Measurements from ENCODE around the gene SERPINA5. TPM values are rescaled to one million over a fixed set of nuclear protein-coding genes. Genes with fewer than 3 reads are reported as not detected.

The SERPINA5 gene
- total and polyA plus RNA-seq, 4 experiments from 2014 or later = not detected

GRCh38 chr14:94621358-94622134, 40.3 kb downstream of the SERPINA5 start:
- Histone ChIP-seq H3K4me1 (ENCODE audit: insufficient read depth, low read length) (no peaks in the 10 kb centered on the region), H3K36me3 (ENCODE audit: insufficient read depth, low read length) (no peaks in the 10 kb centered on the region), H3K27me3 (ENCODE audit: insufficient read depth, low read length) (no peaks in the 10 kb centered on the region), H3K4me3 (ENCODE audit: low read length in 2 of 2) (no peak overlapping the region), H3K27ac (ENCODE audit: low read depth, low read length) (no peak overlapping the region), H3K9me3 (ENCODE audit: control insufficient read depth in 1 of 2, low read length in 2 of 2) (peaks cover 0 to 6% of the 10 kb centered on the region in 2 donors)
- intact Hi-C loops (cut with micrococcal nuclease) = no loop called here
- POLR2A ChIA-PET (ENCODE audit: partially characterized antibody) = no interaction called here
- Mint-ChIP-seq H3K27ac (no peak overlapping the region), H3K4me1 (no peaks in the 10 kb centered on the region), H3K9me3 (peaks cover 6 to 29% (median 16%) of the 10 kb centered on the region in 8 donors), H3K27me3 (peaks cover 0 to 10% of the 10 kb centered on the region in 2 donors), H3K36me3 (no peaks in the 10 kb centered on the region), H3K4me3 (no peak overlapping the region)
- no peak for DNase-seq
- CTCF ChIA-PET (ENCODE audit: partially characterized antibody) = no interaction called here

- H3K27ac ChIP-seq (ENCODE audit: low read depth, low read length) = no peak overlapping the region
- H3K27me3 ChIP-seq (ENCODE audit: insufficient read depth, low read length) = no peaks in the 10 kb centered on the region
- no peaks in the 10 kb centered on the region for H3K36me3 Mint-ChIP-seq
- intact Hi-C loops (cut with micrococcal nuclease) = no loop called here
- DNase-seq = no peak
- H3K4me3 Mint-ChIP-seq = no peak overlapping the region
- H3K4me1 ChIP-seq (ENCODE audit: insufficient read depth, low read length) = no peaks in the 10 kb centered on the region
- no peaks in the 10 kb centered on the region for H3K36me3 ChIP-seq (ENCODE audit: insufficient read depth, low read length)
- ChIA-PET CTCF (ENCODE audit: partially characterized antibody) (no interaction called here), POLR2A (ENCODE audit: partially characterized antibody) (no interaction called here)
- peaks cover 5 to 11% of the 10 kb centered on the region in 2 donors for H3K27me3 Mint-ChIP-seq
- H3K4me3 ChIP-seq (ENCODE audit: low read length in 2 of 2) = no peak overlapping the region
- no peak overlapping the region for H3K27ac Mint-ChIP-seq
- peaks cover 6 to 18% (median 9%) of the 10 kb centered on the region in 8 donors for H3K9me3 Mint-ChIP-seq
- H3K4me1 Mint-ChIP-seq = no peaks in the 10 kb centered on the region
- H3K9me3 ChIP-seq (ENCODE audit: control insufficient read depth in 1 of 2, low read length in 2 of 2) = peaks cover 0 to 1% of the 10 kb centered on the region in 2 donors
These were observed 41.6 kb downstream of the SERPINA5 start for GRCh38 chr14:94622653-94623421.

- no peaks in the 10 kb centered on the region for H3K27me3 ChIP-seq (ENCODE audit: insufficient read depth, low read length)
- H3K27ac ChIP-seq (ENCODE audit: low read depth, low read length) = no peak overlapping the region
- Mint-ChIP-seq H3K36me3 (no peaks in the 10 kb centered on the region), H3K4me1 (no peaks in the 10 kb centered on the region), H3K27ac (no peak overlapping the region), H3K27me3 (peaks cover 5 to 11% of the 10 kb centered on the region in 2 donors), H3K9me3 (peaks cover 6 to 12% (median 8%) of the 10 kb centered on the region in 8 donors), H3K4me3 (no peak overlapping the region)
- no peak for DNase-seq
- H3K9me3 ChIP-seq (ENCODE audit: control insufficient read depth in 1 of 2, low read length in 2 of 2) = no peaks in the 10 kb centered on the region
- no peaks in the 10 kb centered on the region for H3K36me3 ChIP-seq (ENCODE audit: insufficient read depth, low read length)
- intact Hi-C loops (cut with micrococcal nuclease) = no loop called here
- CTCF ChIA-PET (ENCODE audit: partially characterized antibody) = no interaction called here
- POLR2A ChIA-PET (ENCODE audit: partially characterized antibody) = no interaction called here
- H3K4me3 ChIP-seq (ENCODE audit: low read length in 2 of 2) = no peak overlapping the region
- H3K4me1 ChIP-seq (ENCODE audit: insufficient read depth, low read length) = no peaks in the 10 kb centered on the region
These were observed 42.2 kb downstream of the SERPINA5 start for GRCh38 chr14:94623422-94623809.

GRCh38 chr14:94623856-94624499, 42.8 kb downstream of the SERPINA5 start:
- Mint-ChIP-seq H3K4me1 (no peaks in the 10 kb centered on the region), H3K4me3 (no peak overlapping the region), H3K27me3 (peaks cover 5 to 11% of the 10 kb centered on the region in 2 donors), H3K27ac (no peak overlapping the region), H3K36me3 (no peaks in the 10 kb centered on the region), H3K9me3 (peaks cover under 1 to 7% (median 2%) of the 10 kb centered on the region in 8 donors)
- POLR2A ChIA-PET (ENCODE audit: partially characterized antibody) = no interaction called here
- no peaks in the 10 kb centered on the region for H3K27me3 ChIP-seq (ENCODE audit: insufficient read depth, low read length)
- H3K36me3 ChIP-seq (ENCODE audit: insufficient read depth, low read length) = no peaks in the 10 kb centered on the region
- CTCF ChIA-PET (ENCODE audit: partially characterized antibody) = no interaction called here
- no peak for DNase-seq
- no peak overlapping the region for H3K4me3 ChIP-seq (ENCODE audit: low read length in 2 of 2)
- no peaks in the 10 kb centered on the region for H3K9me3 ChIP-seq (ENCODE audit: control insufficient read depth in 1 of 2, low read length in 2 of 2)
- no peak overlapping the region for H3K27ac ChIP-seq (ENCODE audit: low read depth, low read length)
- intact Hi-C loops (cut with micrococcal nuclease) = no loop called here
- no peaks in the 10 kb centered on the region for H3K4me1 ChIP-seq (ENCODE audit: insufficient read depth, low read length)

- intact Hi-C loops (cut with micrococcal nuclease) = no loop called here
- H3K4me1 ChIP-seq (ENCODE audit: insufficient read depth, low read length) = no peaks in the 10 kb centered on the region
- Mint-ChIP-seq H3K27me3 (peaks cover 8 to 11% of the 10 kb centered on the region in 2 donors), H3K9me3 (peaks cover 0 to 4% (median under 1%) of the 10 kb centered on the region in 8 donors), H3K27ac (no peak overlapping the region), H3K4me1 (no peaks in the 10 kb centered on the region), H3K4me3 (no peak overlapping the region), H3K36me3 (no peaks in the 10 kb centered on the region)
- H3K27ac ChIP-seq (ENCODE audit: low read depth, low read length) = no peak overlapping the region
- H3K9me3 ChIP-seq (ENCODE audit: control insufficient read depth in 1 of 2, low read length in 2 of 2) = no peaks in the 10 kb centered on the region
- ChIA-PET POLR2A (ENCODE audit: partially characterized antibody) (no interaction called here), CTCF (ENCODE audit: partially characterized antibody) (no interaction called here)
- no peak for DNase-seq
- H3K36me3 ChIP-seq (ENCODE audit: insufficient read depth, low read length) = no peaks in the 10 kb centered on the region
- H3K4me3 ChIP-seq (ENCODE audit: low read length in 2 of 2) = no peak overlapping the region
- no peaks in the 10 kb centered on the region for H3K27me3 ChIP-seq (ENCODE audit: insufficient read depth, low read length)
These were observed 43.5 kb downstream of the SERPINA5 start for GRCh38 chr14:94624537-94625352.

- intact Hi-C loops (cut with micrococcal nuclease) = no loop called here
These were observed 44.1 kb downstream of the SERPINA5 start for GRCh38 chr14:94625353-94625635.

GRCh38 chr14:94628578-94628977, 47.4 kb downstream of the SERPINA5 start:
- no peak for DNase-seq
- Histone ChIP-seq H3K9me3 (ENCODE audit: control insufficient read depth in 1 of 2, low read length in 2 of 2) (no peaks in the 10 kb centered on the region), H3K27ac (ENCODE audit: low read depth, low read length) (no peak overlapping the region), H3K36me3 (ENCODE audit: insufficient read depth, low read length) (no peaks in the 10 kb centered on the region), H3K27me3 (ENCODE audit: insufficient read depth, low read length) (no peaks in the 10 kb centered on the region), H3K4me1 (ENCODE audit: insufficient read depth, low read length) (no peaks in the 10 kb centered on the region), H3K4me3 (ENCODE audit: low read length in 2 of 2) (no peak overlapping the region)
- Mint-ChIP-seq H3K4me3 (no peak overlapping the region), H3K27me3 (peaks cover 4 to 8% of the 10 kb centered on the region in 2 donors), H3K36me3 (no peaks in the 10 kb centered on the region), H3K27ac (no peak overlapping the region), H3K9me3 (peaks cover 0 to 2% (median 0%) of the 10 kb centered on the region in 8 donors), H3K4me1 (no peaks in the 10 kb centered on the region)
- ChIA-PET POLR2A (ENCODE audit: partially characterized antibody) (no interaction called here), CTCF (ENCODE audit: partially characterized antibody) (no interaction called here)
- intact Hi-C loops (cut with micrococcal nuclease) = no loop called here

More at GRCh38 chr14:94625353-94625635, 44.1 kb downstream of the SERPINA5 start:
- CTCF ChIA-PET (ENCODE audit: partially characterized antibody) = no interaction called here
- peaks cover 8 to 11% of the 10 kb centered on the region in 2 donors for H3K27me3 Mint-ChIP-seq
- H3K36me3 Mint-ChIP-seq = no peaks in the 10 kb centered on the region
- H3K4me1 Mint-ChIP-seq = no peaks in the 10 kb centered on the region
- POLR2A ChIA-PET (ENCODE audit: partially characterized antibody) = no interaction called here
- H3K27ac ChIP-seq (ENCODE audit: low read depth, low read length) = no peak overlapping the region
- H3K4me1 ChIP-seq (ENCODE audit: insufficient read depth, low read length) = no peaks in the 10 kb centered on the region
- H3K27ac Mint-ChIP-seq = no peak overlapping the region
- no peaks in the 10 kb centered on the region for H3K36me3 ChIP-seq (ENCODE audit: insufficient read depth, low read length)
- no peak overlapping the region for H3K4me3 Mint-ChIP-seq
- no peaks in the 10 kb centered on the region for H3K27me3 ChIP-seq (ENCODE audit: insufficient read depth, low read length)
- no peak for DNase-seq
- H3K4me3 ChIP-seq (ENCODE audit: low read length in 2 of 2) = no peak overlapping the region
- H3K9me3 Mint-ChIP-seq = peaks cover 0 to 2% (median 0%) of the 10 kb centered on the region in 8 donors
- H3K9me3 ChIP-seq (ENCODE audit: control insufficient read depth in 1 of 2, low read length in 2 of 2) = no peaks in the 10 kb centered on the region

All from CD4-positive, alpha-beta memory T cell (primary cell).